HG03097 (cell line): ENCODE measurements around the gene MACROD2.

Experiments used
- ATAC-seq: cut with Tn5 transposase; IDR thresholded peaks from one replicate; pipeline ENCODE4 v1.9.1; 2021; ENCODE audit not compliant: unreplicated experiment, low FRiP score

MACROD2 gene

DNA sequence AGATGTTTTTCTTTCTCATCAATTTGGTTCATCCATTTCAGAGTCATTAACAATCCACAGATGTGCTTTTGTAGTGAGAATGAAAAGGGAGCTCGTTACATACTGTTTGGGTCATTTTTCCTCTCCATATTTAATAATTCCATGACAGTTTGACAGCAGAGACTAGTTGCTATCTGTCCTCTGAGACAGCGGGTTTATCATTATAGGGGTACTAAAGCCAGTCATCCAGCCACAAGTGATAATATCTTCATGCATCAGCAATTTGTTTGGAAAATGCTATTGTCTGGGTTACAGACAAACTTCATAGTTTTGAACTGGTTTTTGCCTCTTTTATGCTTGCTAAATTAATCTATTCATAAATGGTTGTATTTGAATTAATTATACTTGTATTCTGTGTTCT lies 692.7 kb downstream of the MACROD2 start:
- no peak for ATAC-seq

DNA sequence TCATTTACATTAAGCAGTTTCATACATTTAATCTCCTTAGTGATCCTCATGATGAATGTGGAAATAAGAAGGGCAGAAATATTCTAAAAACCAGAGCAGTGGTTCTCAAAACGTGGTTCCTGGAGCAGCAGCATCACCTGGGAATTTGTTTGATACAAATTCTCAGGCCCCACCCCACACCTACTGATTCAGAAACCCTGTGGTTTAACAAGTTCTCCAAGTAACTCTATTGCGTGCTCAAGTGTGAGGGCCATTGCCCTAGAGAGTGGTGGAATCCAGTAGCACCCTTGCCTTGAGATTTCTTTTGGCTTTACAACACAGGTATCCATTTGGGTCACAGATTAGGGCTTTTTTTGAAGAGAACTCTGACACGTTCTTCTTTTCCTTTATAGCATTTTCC lies 696.7 kb downstream of the MACROD2 start:
- ATAC-seq: no peak

DNA sequence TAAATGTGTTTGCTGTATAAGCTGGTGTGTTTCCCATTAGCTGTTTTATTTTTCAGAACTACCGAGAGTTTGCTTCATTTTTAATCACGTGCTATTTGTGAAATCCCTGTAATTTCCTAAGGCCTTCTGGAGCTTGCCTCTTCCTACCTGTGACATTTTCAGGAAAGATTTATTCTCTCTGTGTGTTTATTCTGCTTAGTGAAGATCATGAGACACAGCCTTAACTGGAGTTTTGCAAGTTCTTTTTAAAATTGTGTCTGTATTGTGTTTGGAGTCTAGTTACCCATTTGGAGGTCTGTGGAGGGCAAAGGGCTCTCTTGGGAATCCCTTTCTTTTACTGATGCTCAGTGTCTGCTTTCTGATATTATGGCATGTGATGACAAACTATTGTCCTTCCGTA lies 701.2 kb downstream of the MACROD2 start:
- no peak for ATAC-seq

DNA sequence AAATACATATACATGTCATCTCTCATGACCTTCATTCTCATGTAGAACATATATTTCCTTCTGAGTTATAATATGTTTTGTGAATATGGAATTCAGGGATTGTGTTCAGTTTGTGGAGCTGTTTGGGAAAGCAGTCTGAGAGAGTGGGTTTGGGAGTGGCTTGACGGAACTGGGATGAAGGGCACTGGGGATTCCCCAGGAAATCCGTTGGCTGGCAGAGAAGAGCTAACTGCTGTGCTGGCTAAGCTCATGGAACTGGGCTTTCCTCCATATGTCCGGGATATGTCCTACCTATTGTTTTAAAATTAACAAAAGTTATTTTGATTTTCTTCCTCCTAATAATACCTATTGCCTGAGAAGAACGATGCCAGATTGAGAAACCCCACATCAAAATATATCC lies 701.6 kb downstream of the MACROD2 start:
- ATAC-seq: no peak

DNA sequence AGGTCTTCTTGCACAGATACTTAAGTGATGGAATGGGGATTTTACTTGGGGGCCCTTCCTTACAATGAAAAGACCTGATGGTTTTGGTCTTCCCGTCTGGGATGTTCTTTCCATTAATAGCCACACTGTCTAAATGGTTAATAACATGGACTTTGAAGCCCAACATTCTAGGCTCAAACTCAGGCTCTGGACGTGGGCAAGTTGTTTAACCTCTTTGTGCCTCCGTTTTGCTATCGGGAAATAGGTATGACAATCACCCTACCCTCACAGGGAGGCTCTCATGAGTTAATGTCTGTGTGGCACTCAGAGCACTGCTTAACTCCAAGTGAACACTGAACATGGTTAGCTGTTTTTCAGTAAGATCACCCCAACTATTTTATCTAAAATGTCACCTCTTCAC lies 702.8 kb downstream of the MACROD2 start:
- no peak for ATAC-seq

DNA sequence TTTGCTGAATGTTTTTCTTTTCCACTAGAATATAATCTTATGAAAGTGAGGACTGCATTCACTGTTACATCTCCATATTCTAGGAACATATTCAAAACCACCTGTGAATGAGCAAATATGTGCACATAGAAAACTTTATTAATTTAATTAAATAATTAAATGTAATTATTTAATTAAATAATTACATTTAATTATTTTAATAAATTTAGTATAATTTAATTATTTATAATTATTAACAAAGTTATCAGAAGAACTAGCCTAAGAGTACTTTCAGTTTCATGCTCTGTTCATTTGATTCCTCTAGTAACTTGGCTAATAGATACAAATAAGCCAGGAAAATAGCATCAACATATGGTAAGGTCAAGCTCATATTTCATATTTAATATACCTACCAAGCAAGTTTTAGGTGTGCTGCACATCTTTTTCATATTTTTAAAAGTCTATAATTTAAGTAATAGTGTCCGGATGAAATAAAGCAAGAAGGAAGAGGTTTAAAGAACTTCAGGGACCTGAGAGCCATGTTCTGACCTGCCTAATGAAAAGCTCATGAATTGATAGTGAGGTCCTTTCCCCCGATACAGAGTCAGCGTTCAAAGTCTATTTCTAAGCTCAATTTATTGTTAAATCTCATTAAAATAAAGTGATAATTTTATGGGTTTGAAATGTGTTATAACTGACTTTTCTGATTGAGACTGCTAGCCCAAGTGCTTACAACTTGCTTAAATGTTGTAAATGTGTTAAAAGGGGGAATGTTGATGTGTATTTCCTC lies 703.5 kb downstream of the MACROD2 start:
- ATAC-seq: no peak

DNA sequence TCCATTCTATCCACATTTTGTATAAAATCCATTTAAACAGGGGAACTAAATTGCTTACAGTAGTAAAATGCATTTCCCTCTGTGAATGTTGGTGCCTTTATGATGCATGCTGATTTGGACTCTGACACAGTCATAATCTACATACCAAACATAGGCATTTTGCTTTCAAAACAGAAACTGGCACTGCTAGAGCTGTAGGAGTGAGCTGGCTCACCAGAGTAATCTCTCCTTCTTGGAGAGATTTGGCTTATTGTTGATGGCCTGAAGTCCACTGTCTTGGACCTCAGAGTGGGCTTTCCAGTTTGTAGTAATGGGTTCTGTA lies 705.3 kb downstream of the MACROD2 start:
- ATAC-seq: no peak

DNA sequence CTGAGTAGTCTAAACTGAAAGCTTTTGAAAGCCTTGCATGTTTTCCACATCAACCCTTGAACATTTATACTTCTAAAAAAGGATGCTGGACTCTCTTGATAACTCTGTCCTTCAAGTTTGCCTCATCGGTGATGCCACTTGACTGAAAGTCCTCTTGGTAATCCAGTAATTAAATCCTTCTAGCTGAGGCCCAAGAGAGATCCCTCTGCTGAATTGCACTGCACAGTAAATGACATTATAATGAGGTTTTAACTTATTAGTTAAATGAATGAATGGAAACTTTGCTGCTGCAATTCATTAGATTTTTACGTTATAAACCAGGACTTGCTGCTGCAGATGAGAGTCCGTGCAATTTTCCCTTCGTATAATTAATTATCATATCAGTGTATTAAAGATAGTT lies 706.0 kb downstream of the MACROD2 start:
- ATAC-seq: no peak

DNA sequence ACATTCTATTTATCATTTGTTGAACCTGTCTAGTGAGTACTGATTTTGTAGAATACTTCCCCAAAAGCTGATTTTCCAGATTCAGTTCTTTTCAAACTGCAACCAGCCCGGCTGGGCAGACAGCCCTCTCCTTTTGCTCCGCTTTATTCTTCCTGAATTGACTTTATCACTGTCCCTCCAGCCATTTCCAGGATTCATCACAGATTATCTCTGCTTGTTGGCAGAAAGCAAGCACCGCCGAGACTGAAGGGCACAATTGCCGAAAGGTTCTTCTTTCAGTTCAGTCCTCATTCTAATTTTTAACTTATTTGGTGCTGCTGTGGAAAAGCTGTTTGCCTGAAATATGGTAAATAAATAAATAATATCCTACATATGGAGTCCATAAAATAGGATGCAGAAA lies 711.2 kb downstream of the MACROD2 start:
- ATAC-seq: no peak

DNA sequence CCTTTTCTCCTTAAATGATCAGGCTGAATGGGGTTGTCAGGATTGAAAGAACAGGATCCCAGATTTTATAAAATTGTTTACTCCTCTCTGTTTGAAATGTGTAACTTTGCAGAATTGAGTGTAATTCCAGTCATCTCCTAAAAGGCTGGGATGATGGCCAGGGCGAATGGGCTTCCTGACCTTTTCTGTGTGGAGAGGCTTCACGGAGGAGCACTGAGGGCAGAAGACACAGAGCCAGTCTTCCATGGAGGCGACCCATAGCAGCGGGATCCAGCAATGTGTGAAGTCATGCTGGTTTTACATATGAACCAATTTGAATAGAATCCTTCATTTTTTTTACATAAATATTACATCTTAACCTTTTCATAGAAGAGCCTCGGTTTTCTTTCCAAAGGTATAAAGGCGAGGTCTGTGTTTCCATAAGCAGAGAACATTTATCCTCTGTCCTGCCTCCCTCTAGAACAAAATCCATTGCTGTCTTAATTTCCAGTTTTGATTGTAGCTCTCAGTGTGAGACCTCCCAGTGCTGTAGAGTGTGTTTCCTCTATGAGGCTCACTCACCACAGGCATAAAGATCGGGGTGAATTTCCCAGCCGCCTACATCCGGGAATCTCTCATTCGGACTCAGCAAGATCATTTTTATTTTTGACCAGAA lies 711.8 kb downstream of the MACROD2 start:
- no peak for ATAC-seq

DNA sequence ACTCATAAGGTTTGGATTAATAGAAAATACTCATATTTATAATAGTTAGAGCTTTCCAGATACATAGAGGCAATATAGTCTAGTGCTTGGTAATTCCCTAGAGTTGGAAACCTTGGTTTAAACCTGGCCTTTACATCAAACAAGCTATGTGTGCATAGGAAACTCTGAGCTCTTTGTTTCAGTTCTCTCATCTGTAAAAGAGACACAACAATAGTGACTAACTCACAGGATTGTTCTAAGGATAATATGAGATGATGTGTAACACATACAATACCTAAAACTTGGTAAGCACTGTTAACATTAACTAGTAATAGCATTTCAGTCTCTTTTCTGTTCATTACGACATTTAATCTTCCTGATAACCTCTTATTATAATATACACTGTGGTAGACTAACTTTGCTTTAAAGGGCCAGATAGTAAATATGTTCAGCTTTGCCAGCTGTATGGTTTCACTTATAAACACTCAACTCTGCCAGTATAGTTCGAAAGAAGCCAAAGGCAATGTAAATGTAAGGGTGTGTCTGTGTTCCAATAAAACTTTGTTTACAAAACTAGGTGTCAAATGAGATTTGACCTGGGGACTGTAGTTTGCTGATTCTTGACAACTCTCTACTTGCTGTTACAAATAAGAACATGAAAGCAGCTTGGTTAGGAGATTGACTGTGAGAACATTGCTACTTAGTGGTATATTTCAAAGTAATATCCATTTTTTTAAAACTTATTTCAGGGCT lies 712.7 kb downstream of the MACROD2 start:
- no peak for ATAC-seq

DNA sequence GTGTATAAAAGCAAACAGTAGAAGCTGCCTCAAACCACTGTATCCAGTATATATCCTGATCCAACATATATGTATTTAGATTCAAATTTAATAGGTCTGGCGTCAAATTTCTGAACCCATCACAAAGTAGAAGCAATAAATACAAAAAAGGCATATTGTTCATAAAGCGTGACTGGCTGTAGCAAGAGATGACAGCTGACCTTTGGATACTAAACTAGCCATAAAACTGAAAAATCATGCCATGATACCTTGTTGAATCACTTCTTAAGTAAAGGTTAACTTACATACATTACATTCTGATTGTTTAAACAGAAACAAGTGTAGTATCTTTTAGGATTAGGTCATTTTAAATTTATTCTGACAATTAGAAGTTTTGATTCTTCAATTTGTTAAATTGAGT lies 714.1 kb downstream of the MACROD2 start:
- ATAC-seq: no peak

DNA sequence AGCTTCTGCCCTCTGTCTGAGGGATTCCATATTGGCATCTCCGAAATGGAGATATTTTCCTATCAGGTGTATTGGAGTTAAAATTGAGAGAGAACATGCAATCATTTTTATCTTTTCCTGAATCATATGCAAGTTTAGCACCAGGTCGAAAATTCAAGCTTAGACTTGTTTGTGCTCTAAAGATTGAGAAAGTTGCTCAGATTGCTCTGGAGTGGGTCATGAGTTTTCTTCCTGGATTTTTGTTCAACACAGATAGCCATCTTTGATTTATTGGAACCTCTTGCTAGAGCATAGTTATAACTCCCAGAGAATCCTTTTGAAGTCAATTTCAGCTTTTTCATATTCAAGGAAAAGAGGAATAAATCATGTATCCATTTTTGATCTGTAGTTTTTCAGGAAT lies 715.6 kb downstream of the MACROD2 start:
- no peak for ATAC-seq

DNA sequence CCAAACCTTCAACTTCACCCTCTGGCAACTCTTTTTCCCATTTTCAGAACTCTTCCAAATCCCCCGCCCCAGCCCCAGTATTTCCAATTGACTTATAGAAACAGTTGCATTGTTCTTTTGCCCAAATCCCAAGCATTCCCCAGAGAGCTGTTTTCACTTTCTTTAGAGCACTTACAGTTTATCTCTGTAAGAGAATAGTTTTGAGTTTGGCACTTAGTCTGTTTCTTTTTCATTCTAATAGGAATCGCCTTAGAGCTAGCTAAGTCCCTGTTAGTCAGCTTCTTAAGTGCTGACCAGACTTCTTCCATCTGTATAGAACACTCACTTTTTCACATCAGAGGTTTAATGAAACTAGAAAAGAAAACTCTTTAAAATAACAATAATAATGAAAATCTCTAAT lies 716.3 kb downstream of the MACROD2 start:
- no peak for ATAC-seq

DNA sequence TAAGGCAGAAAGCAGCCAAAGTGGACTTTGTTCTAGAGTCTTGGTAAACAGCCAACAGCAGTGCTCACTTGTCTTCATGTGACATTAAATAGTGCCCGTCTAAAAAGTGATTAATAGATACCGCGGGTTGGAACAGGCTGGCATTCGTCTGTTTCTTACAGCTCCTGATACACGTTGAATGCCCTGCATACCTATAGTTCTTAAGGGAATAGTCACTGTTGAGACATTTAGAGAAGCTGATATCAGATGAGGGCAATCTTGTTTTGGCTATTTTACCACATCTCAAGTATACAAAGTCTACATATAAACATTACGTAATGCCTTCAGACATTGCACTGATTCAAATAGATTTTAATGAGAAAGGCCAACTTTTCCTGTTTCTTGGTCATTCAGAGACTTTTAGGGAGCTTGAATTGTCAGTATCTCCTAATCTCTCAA lies 717.0 kb downstream of the MACROD2 start:
- no peak for ATAC-seq

DNA sequence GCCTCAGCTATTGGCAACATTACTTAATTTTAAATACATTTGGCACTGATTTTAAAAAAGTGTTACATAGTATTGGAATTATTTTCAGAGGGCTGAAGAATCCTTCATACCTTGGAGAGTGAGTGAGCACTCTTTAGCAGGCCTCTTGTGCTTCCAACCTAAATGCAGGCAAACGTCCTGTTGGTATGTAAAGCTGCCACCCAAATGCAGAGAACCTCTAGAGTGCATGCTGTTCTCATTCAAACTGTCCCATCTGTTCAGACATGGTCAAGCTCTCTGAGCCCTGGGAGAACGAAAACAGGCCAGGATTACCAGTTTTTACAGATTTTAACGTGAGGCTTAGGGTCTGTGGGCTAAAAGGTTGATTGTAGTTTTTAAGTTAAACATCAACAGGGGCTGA lies 720.1 kb downstream of the MACROD2 start:
- ATAC-seq: no peak

DNA sequence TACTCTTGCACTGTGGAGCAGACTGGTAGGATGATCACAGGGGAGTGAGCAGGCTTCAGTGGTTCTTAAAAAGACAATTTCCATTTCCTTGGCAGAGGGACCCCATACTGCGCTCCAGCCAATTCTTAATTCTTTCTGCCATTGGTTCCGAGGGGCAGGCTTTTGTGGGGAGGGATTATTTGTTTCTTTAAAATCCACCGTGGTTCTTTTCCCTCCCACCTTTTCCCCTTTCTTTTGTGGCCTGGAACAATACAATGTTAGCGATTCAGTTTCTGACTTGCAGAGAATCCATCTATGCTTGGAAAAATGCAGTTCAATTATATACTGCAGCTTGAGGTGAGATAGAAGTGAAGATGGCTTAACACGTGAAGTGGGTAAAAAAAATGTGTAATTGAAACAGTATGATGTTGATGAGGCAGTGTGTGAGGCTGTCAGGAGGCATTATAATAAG lies 721.1 kb downstream of the MACROD2 start:
- no peak for ATAC-seq

DNA sequence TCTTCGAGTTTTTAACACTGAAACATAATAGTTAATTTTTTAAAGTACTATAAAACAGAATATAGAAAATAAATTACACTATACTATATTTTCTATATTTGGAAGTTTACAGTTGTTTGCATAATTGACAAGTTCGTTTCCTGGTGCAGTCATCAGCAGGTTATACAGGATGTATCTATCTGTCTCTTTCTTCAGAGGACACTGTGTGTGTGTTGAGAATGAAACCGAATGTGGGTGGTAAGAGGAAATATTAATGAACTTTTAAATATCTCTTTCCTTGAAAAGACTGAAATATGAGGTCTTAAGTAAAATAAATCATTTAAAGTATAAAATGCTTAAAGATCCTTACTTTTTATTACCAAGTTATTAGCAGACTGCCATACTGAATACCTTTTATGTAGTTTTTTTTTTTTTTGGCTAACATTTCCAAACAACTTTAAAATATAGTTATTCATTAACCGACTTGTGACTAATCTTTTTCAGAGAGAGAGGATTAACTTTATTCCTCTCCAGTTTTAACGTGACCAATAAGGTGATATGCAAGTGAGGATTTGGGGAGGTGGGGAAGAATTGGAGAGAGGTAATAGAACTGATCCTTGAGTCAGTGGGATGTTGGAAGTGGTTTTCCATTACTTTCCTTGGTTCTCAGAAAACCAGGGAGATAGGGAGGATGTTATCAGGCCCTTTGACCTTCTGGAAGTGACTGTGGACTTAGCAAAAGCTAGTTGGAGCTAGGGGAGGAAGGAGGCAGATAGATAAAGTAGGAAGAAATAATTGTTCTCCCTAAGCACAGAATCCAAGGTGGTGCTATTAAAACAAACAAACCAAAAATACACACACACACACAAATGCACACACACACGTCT lies 722.1 kb downstream of the MACROD2 start:
- ATAC-seq: no peak

DNA sequence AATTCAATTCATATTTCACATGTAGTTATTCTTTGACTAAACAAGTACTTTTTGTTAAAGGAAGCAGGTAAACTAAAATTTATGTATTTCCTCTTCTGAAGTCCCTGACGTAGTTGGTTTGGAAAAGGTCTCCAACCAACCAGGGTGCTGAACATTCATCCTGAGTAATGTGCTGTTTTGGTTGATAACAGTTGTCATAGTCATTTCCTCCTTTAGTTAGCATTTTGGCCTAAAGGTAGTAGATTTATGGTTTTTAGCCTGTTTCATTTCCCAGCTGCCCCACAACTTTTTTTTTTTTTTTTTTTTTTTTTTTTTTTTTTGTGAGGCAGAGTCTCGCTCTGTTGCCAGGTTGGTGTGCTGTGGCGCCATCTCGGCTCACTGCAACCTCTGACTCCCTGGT lies 724.9 kb downstream of the MACROD2 start:
- no peak for ATAC-seq

DNA sequence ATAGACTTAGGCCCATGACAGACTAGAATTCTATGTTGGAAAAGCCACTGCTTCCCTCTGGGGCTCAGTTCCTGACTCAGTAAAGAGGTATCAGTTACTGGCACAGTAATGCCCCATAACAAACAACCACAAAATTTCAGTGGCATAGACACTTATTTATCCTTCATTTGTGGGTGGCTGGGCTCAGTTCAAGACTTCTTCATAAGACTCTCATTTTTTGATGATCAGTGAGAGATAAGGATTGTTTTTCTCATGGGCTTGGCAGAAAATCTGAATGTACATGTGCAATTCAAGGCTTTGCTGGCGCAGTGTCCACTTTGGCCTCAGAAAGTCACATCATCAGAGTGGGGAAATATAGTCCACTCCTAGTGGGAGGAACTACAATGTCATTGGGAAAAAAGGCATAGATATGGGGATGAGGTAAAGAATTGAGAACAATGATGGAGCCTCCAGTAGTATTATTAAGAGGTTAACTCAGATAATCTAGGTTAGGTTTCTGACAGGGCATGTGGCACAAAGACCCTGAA lies 726.7 kb downstream of the MACROD2 start:
- no peak for ATAC-seq

DNA sequence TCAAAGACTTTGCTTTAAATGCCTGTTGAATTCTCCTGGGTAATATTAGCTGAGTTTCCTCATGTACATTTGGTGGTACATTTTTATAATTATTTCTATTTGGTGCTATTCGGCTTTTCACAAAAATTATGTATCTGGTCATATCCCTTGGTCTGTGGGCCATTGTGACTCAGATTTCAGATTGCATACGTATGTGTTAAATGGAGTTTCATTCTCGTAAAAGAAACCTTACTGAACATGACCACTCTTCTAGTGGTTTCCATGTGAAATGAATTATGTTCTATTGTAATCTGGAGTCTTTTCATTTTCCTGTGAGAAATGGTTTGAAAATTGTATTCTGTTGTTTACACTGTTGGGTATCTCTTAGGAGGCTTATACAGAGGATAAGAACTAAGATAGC lies 728.3 kb downstream of the MACROD2 start:
- no peak for ATAC-seq
